HG03565 (cell line): ENCODE measurements around the gene ARL8A.
"Not testable (repeated sequence)": the region's sequence is repeated elsewhere in the genome, so short reads cannot be mapped to it uniquely, and the experiment has no call there.

Source experiments
- ATAC-seq: cut with Tn5 transposase; IDR thresholded peaks from one replicate; pipeline ENCODE4 v1.9.1; 2021; ENCODE audit warnings: mild to moderate bottlenecking, moderate library complexity; ENCODE audit not compliant: unreplicated experiment

Gene ARL8A

GRCh38 chr1:202176949-202177927 lies 32.7 kb upstream of the ARL8A start:
- no peak for ATAC-seq

DNA sequence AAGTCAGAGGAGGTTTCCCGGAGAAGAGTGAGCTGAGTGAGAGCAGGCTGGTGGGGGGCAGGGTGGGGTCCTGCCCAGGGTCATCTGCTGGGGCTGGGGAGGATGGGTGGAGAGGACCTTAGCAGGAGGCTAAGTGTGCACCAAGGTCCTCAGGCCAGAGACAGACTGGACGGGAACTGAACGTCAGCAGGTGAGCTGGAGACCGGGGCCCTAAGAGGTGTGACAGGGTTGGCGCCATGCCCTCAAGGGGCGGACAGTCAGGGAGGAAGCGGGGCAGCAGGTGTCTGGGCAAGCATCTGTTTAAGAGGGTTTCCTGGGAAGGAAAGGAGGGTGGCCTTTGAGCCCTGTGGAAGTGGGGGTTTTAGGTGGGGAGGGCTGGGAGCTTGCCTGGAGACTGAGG lies 29.5 kb upstream of the ARL8A start:
- ATAC-seq: no peak

- no peak for ATAC-seq
Observed at GRCh38 chr1:202172015-202172355, 27.4 kb upstream of the ARL8A start.

GRCh38 chr1:202171292-202172014 lies 26.9 kb upstream of the ARL8A start:
- ATAC-seq: no peak

- ATAC-seq: no peak
Observed at GRCh38 chr1:202170726-202171125, 26.2 kb upstream of the ARL8A start.

- ATAC-seq: no peak
Observed at GRCh38 chr1:202168861-202169260, 24.3 kb upstream of the ARL8A start.

DNA sequence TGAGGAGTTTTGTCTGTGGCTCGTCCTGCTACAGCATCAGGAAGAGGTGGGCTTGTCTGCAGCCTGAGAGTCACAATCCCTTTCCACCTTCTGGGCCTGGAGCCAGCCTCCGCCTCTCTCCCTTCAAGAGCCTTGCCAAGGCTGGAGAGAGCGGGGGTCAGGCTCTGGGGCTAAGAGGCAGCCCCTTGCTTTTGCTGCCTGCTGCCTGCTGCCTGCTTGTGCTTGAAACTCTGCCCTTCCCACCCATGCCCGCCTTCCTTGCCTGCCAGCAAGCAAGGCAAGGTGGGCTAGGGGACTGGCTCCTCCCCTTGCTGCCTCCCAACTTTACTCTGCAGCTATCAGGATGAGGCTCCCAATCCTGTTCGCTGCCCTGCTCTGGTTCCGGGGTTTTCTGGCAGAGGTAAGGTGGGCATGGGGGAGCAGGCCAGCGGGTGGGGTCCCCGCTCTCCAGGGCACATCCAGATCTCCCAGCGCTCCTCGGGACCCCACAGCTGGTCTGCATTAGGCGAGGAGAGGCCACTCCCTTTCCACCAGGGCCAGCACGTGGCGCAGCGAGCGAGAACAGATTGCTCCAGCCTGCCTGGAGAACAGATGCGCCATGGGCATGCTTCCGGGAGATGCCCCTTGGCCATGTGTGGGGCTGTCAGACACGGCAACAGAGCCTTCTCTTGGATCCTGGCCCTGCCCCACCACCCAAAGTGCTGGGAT lies 23.3 kb upstream of the ARL8A start:
- ATAC-seq: no peak

DNA sequence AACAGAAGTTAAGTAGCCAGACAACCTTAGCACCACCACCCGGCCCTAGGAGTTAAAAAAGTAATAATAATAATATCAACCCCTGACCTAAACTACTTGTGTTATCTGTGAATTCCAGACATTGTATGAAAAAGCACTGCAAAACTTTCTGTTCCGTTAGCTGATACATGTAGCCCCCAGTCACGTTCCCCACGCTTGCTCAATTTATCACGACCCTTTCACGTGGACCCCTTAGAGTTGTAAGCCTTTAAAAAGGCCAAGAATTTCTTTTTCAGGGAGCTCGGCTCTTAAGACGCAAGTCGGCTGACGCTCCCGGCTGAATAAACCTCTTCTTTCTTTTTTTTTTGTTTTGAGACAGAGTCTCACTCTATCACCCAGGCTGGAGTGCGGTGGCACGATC lies 22.5 kb upstream of the ARL8A start:
- not testable (repeated sequence) for ATAC-seq

- no peak for ATAC-seq
Observed at GRCh38 chr1:202165942-202166843, 21.7 kb upstream of the ARL8A start.

DNA sequence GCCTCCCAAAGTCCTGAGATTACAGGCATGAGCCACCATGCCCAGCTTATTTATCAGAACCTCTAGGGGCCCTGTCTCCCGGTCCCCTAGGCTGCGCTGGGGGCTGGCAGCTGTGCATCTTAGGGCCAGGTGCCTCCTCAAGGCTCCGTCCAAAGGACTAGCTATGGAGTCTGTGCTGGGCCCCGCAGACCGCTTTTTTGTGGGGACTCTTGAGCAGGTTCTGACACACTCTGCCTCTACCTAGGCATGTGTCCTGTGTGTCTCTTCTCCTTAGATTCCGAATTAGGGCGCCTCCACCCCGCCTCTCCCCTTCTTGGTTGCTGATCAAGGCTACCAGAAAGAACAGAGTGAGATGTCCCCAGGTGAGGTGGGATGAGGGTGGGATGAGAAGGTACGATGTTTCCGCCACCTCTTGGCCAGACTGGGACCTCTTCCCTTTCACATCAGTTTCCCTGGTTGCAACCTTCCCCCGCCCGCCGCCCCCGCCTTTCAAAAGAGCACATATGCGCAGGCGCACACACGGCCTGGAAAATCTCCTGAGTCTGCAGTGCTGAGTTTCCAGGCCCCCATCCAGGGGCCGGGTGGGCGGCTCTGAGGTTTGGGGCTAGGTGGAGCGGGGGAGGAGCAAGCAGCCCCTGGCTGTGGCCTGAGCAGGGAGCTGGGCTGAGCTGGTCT lies 20.9 kb upstream of the ARL8A start:
- ATAC-seq: no peak

DNA sequence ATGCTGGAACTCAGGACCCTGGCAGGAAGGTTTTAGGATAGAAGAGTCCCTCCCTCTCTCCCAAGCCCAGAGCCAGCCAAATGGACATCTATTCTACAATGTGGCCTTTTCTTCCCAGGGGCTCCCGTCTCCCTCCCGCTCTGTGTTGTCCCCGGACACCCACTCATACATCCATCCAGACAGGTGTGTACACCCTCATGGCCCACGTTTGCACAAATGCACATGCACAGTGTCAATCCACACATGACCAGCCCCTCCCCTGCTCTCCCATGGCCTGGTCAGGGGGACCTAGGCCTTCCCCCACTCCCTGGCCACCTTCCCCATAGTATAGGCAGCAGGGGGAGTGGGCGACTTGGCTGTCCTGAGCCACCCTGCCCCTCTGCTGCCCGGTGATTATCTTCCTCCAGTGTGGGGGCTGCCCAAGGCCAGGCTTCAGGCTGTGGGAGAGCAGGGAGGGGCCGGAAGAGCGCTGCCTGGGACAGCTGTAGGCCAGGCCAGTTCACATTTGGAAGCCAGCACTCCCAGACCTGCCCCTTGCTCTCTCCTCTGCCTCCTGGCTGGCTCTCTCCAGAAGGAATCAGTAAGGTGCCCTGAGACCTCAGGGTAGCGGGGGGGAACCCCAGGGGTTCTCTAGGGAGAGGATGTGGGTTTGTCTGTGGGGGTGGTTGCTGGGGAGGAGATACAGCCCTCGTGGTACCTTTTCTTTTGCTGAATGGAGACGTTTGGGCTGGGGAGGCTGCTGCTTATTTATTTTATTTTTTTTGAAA lies 19.9 kb upstream of the ARL8A start:
- peak; percentile 40 for ATAC-seq

- ATAC-seq: no peak
Observed at GRCh38 chr1:202163281-202164270, 19.0 kb upstream of the ARL8A start.

DNA sequence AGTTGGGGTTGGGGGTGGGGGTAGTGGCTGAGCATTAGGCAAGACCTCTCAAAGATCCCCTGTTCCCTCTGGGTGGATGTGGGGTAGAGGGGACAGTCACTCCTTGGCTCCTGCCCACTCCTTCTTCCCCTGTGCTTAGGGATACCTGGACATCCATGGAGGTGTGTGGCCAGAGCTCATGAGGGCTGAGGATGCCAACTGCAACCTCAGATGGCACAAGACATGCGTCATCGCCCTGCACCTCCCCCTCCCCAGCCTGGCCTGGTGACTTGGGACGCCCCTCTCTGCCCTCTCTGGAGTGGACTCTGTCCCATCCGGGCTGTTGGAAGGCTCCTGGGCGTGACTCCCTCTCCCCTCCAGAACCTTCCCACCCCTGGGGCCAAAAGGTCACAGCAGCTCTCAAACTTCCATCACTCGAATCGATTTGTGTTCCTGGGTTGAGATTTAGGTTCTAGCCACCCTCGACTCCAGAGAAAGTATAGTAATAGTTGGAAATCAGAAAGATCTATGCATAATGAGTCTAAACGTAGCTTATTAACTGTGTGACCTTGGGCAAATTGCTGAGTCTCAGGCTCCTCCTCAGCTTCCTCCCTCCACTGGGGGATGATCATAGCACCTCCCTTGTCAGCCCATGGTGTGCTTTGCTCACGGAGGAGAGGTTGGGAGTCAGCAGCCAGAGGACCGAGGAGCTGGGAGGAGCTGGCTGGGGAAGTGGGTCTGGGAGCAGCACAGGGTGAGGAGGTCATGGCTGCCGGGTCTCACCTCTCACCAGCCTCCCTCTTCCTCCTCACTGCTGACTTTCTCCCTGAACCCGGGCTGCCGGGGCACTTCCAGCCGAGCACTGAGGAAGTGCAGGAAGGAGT lies 18.1 kb upstream of the ARL8A start:
- ATAC-seq: no peak

DNA sequence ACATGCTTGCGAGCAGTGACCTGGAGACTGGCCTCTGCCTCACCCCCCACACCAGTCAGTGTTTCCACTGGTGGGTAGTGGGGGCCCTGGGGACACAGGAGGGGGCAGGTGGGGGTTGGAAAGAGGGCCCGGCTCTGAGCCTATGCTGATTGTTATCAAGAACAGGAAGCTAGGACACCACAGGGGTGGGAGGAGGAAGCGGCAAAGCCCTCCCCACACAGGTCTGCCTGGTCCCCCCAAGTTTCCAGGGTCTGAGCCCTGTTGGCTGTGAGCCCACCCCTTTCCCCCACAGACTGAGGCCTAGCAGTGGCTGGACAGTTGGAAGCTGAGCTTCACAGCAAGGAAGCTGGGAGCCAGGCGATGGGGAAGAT lies 17.5 kb upstream of the ARL8A start:
- no peak for ATAC-seq

DNA sequence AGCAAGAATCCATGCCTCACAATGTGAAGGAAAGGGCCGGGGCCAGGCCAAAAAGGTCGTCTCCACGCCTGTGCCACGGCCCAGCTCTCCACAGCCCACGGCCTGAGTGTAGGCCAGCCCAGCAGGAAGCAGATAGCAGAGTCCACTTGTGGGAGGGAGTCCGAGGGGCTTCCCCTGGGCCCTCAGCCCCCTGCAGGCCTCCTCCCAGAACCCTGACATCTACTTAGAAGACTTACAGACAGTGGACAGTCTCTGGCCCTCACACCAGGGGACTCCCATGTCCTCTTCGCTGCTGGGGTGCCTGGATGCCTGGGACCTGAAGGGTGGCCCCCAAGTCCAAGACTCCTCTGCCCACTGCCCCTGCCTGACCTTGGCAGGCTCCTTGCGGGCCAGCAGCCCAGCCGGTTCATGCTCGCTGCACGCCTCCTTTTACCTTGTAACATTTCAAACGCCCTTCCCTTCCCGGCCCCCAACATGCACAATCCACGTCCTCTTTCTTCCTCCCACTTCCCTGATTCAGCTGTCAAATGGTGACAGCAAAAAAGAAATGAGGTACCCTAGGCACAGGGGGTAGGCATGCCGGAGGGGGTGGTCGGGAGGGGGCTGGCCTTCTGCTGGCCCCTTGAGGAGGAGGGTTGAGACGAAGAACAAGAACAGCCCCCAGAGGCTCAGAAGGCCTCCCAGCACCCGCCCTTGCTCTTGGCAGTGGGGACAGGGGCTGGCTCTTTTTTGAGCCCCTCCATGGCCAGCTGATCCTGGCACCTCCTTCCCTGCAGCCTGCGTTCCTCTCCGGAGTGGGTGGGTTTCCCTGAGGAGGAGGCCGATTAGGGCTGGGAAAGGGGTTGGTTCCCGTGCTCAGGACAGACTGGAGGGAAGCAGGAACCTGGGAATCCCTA lies 16.9 kb upstream of the ARL8A start:
- ATAC-seq: no peak

- ATAC-seq: no peak
Observed at GRCh38 chr1:202160377-202160940, 15.9 kb upstream of the ARL8A start, which contains the start of gene PTPN7. PTPN7 (minus strand) TSS chr1:202160602; CDS start chr1:202159402, 1,200 bp downstream.
